ENCODE results near the gene SCGB1A1.
"Not testable (repeated sequence)": the region's sequence is repeated elsewhere in the genome, so short reads cannot be mapped to it uniquely, and the experiment has no call there.

Gene SCGB1A1, protein sequence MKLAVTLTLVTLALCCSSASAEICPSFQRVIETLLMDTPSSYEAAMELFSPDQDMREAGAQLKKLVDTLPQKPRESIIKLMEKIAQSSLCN

DNA sequence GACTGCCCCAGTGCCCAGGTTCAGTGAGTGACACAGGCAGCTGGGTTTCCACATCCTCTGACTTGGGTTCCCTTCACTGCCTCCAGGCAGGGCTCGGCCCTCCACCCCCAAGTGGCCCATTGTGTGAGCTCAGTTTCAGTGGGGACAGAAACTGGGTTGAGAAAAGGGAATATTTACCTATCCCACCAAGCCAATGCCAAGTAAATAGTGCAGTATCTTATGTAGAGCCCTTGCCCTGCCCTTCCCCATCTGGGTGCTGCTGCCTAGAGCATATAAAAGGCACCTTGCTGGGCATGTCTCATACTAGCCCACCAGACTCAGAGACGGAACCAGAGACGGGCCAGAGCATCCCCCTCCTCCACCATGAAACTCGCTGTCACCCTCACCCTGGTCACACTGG, at the start of gene SCGB1A1:
Gene SCGB1A1 (plus strand): TSS at position 301 of the 400 bp plus-strand sequence. CDS start 63 bp downstream, at position 364.
- no peak for DNase-seq

DNA sequence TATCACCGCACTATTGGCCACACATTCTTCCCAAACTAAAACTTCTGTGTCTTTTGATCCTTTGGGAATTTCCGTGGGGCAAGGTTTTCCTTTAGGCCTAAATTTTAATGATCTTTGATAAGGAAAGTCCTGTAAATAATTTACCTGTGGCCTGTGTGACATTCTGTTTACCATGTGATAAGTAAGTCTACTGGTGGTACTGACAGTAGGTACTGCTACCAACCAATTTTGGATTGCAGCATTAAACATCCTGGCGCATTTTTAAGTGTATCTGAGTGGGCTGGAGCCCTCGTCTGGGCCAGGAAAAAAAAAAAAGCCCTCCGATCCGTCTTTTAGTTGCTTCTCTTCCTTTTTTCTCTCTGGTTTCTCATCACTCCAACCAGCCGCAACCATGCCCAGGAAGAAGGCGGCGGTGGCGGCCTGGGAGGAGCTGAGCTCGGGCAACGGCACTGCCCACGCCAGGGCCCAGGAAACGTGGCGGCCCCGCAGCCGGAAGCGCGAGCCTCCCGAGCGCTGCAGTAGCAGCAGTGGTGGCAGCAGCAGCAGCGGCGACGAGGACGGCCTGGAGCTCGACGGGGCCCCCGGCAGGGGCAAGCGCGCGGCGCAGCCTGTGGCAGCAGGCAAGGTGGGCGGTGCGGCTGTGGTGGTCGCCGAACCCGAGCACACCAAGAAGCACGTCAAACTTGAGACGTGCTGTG, 47.9 kb upstream of the SCGB1A1 start:
- no peak for DNase-seq

DNA sequence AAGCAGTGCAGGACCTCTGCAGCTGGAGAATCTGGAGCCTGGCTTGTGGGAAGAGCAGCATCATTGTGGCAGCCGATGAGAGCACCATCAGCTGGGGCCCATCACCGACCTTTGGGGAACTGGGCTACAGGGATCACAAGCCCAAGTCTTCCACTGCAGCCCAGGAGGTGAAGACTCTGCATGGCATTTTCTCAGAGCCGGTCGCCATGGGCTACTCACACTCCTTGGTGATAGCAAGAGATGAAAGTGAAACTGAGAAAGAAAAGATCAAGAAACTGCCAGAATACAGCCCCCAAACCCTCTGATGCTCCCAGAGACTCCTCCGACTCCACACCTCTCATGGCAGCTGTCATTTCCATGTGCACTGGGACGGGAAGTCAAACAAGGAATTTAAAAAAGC, 46.0 kb upstream of the SCGB1A1 start:
- no peak for DNase-seq

GRCh38 chr11:62373464-62374119, 45.2 kb upstream of the SCGB1A1 start:
- no peak for DNase-seq

GRCh38 chr11:62374801-62375200, 44.0 kb upstream of the SCGB1A1 start:
- no peak for DNase-seq

- peak; percentile 54 for DNase-seq
Measured at GRCh38 chr11:62378459-62379063, 40.3 kb upstream of the SCGB1A1 start.

GRCh38 chr11:62379586-62379985, 39.2 kb upstream of the SCGB1A1 start:
- not testable (repeated sequence) for DNase-seq

DNA sequence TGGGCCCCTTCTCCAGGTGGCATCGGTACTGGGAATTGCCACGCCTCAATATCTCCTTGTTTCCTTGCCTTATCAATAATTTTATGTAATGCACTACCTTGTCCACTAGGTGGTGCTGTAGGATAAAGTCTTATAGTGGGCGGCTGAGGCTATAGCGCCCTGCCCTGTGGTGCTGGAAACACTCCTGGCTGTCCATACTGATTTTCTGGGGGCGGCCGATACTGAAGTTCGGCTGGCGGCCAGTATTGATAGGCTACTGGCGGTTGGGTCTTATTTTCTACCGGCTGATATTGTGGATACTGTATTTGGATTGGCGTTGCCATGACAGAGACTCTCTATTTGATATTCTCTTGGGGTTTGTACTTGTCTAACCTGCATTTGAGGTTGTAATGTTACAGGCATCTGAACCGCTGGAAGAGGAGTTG, 38.0 kb upstream of the SCGB1A1 start:
- peak; percentile 79 for DNase-seq

GRCh38 chr11:62383822-62384221, 35.0 kb upstream of the SCGB1A1 start:
- no peak for DNase-seq

DNA sequence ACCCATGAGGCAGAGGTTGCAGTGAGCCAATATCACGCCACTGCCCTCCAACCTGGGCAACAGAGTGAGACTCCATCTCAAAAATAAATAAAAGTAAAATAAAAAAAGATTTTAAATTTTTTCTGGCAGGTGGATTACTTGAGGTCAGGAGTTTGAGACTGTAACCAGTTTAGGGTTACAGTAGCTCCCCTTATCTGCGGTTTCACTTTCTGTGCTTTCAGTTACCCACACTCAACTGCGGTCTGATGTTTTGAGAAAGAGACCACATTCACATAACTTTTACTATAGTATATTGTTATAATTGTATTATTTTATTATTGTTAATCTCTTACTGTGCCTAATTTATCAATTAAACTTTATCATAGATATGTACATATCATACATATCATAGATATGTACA, 32.8 kb upstream of the SCGB1A1 start:
- not testable (repeated sequence) for DNase-seq

DNA sequence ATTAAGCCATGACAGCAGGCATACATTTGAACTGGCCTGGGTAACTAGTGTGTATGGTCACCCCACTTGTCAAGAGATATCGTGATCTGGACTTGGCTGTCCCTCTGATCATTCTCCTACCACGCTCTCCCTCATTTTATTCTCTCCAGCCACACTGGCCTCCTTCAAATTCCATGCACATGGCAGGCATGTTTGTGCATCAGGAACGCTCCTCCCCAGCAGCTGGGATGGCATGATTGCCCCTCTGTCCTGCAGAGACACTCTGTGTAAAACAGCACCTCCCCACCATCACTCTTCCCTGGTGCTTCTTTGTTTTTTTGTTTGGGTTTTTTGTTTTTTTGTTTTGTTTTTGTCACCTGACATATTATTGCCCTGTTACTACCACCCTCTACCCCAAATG, 31.5 kb upstream of the SCGB1A1 start:
- no peak for DNase-seq

GRCh38 chr11:62388999-62389398, 29.8 kb upstream of the SCGB1A1 start:
- no peak for DNase-seq

DNA sequence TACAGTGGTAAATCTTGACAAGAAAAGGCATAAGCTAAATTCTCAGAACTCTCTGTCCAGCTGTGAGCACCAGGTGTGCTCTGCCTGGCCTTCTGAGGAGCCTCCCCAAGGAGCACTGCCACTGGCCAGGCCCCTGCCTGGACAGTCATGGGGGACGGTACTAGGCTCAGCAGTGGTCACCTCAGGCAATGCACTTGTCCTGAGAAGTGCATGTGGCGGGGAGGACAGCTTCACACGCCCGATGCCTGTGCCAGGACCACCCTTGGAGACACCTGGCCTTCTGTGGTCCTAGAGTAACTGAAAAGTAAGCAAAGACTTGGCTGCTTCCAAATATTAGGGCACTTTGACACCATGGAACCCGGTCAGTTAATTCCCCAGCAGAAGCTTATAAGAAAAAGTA, 28.6 kb upstream of the SCGB1A1 start:
- DNase-seq, result no peak

- no peak for DNase-seq
Measured at GRCh38 chr11:62390722-62391121, 28.1 kb upstream of the SCGB1A1 start.

- no peak for DNase-seq
Measured at GRCh38 chr11:62391642-62392425, 27.0 kb upstream of the SCGB1A1 start.

DNA sequence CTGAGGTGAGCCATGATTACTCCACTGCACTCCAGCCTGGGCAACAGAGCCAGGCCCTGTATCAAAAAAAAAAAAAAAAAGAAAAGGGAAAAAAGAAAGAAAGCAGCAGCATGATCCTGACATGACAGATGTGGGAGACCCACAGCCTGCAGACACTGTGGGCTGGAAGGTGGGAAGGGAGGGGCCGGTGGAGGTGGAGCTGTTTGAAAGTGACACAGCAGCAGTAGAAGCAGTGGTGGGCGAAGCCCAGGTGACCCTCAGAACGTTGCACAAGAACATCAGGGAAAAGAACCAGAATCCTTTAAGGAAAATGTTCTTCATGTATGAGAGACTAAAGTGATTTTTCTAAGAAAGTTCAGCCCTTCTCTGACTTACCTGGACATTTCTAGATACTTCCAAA, 26.3 kb upstream of the SCGB1A1 start:
- no peak for DNase-seq

- DNase-seq, result peak; percentile 35
Measured at GRCh38 chr11:62393061-62393611, 25.7 kb upstream of the SCGB1A1 start.

GRCh38 chr11:62393735-62394134, 25.1 kb upstream of the SCGB1A1 start:
- DNase-seq, result no peak

DNA sequence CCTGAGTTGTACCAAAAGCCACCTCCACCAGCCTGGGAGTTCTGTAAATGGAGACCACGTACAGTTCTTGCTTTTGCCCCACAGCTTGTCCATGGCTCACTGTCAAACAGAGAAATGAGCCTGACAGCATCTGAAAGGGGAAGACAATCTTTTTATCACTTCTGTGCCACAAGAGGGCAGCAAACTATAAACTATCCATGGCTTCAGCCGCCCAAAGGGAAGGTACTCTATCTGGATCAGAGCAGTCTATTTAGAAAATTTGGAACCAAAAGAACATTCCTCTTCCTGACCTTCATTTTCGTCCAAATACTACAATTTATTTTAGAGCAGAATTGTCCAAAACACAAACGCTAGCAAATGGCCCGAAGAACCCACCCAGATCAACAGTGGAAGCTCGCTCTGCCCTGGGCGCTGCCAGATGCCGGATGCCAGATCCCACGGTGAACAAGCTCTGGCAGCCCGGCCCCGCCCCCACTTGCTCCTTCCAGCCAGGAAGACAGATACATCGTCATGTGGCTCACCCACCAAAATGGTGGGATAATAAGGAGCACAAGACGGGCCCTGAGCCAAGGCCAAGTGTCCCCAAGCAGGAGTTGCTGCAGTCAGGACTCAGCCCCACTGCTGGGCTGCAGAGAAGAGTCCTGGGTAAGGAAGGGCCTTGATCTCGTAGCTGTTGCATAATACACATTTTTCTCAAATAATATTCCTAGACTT, 23.9 kb upstream of the SCGB1A1 start:
- DNase-seq, result peak; percentile 61

DNA sequence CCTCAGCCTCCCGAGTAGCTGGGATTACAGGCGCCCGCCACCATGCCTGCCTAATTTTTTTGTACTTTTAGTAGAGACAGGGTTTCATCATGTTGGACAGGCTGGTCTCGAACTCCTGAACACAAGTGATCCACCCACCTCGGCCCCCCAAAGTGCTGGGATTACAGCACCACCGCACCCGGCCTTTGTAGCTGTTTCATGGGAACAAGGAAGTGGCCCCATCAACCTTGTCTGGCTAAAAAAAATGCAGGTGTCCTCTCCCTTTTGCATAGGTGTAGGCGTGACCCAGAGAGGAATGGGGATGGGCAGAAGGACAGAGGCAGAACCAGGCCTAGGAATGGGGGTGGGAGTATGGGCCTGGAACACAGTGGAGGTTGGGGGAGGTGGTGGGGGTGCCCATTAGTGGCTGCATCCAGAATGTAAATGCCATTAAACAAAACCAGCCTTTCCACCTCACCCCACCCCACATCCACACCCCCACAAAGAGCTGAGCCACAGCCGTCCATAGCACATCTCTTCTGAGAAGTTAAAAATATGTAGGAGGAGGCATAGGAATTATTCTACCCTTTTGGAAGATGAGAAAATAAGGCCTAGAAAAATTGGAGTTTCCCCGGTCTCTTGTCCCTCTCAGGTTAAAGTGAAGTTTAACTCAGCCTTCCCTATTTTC, 22.8 kb upstream of the SCGB1A1 start:
- no peak for DNase-seq
